ENCODE measurements around the gene OR1E2. TPM values are rescaled to one million over a fixed set of nuclear protein-coding genes. Genes with fewer than 3 reads are reported as not detected.
"Not testable (repeated sequence)": the region's sequence is repeated elsewhere in the genome, so short reads cannot be mapped to it uniquely, and the experiment has no call there.

The OR1E2 gene
- total RNA-seq, result not detected in 2 replicates

- DNase-seq (ENCODE audit: low read depth, low spot score), result no peak
Measured at GRCh38 chr17:3433741-3434140, at the start of gene OR1E2. TSS of gene OR1E2 (minus strand) at chr17:3433841. CDS start at chr17:3433841, 0 bp downstream.

GRCh38 chr17:3482852-3483251 is 49.2 kb upstream of the OR1E2 start:
- no peak for DNase-seq (ENCODE audit: low read depth, low spot score)

- DNase-seq (ENCODE audit: low read depth, low spot score), result no peak
Measured at GRCh38 chr17:3479988-3480387, 46.3 kb upstream of the OR1E2 start.

- DNase-seq (ENCODE audit: low read depth, low spot score), result no peak
Measured at GRCh38 chr17:3475812-3476610, 42.4 kb upstream of the OR1E2 start, which contains the start of gene ASPA. TSS of gene ASPA (plus strand) at chr17:3475997. CDS start at chr17:3476160, 163 bp downstream.

GRCh38 chr17:3475251-3475685 is 41.6 kb upstream of the OR1E2 start:
- DNase-seq (ENCODE audit: low read depth, low spot score), result no peak

GRCh38 chr17:3474212-3474611 is 40.6 kb upstream of the OR1E2 start:
- DNase-seq (ENCODE audit: low read depth, low spot score), result no peak

GRCh38 chr17:3472137-3472536 is 38.5 kb upstream of the OR1E2 start:
- no peak for DNase-seq (ENCODE audit: low read depth, low spot score)

GRCh38 chr17:3471599-3471998 is 38.0 kb upstream of the OR1E2 start, which contains the start of gene SPATA22:
TSS of gene SPATA22 (minus strand) at chr17:3471819. CDS start at chr17:3469325, 2,494 bp downstream.
- no peak for DNase-seq (ENCODE audit: low read depth, low spot score)

GRCh38 chr17:3469529-3469928 is 35.9 kb upstream of the OR1E2 start:
- no peak for DNase-seq (ENCODE audit: low read depth, low spot score)

- not testable (repeated sequence) for DNase-seq (ENCODE audit: low read depth, low spot score)
Measured at GRCh38 chr17:3466355-3466754, 32.7 kb upstream of the OR1E2 start.

GRCh38 chr17:3448059-3448665 is 14.5 kb upstream of the OR1E2 start:
- no peak for DNase-seq (ENCODE audit: low read depth, low spot score)

GRCh38 chr17:3447625-3448024 is 14.0 kb upstream of the OR1E2 start:
- no peak for DNase-seq (ENCODE audit: low read depth, low spot score)

GRCh38 chr17:3440451-3440850 is 6.8 kb upstream of the OR1E2 start:
- DNase-seq (ENCODE audit: low read depth, low spot score), result no peak

GRCh38 chr17:3438368-3438767 is 4.7 kb upstream of the OR1E2 start:
- no peak for DNase-seq (ENCODE audit: low read depth, low spot score)

- DNase-seq (ENCODE audit: low read depth, low spot score), result not testable (repeated sequence)
Measured at GRCh38 chr17:3433215-3433614, 426 bp downstream of the OR1E2 start.

- no peak for DNase-seq (ENCODE audit: low read depth, low spot score)
Measured at GRCh38 chr17:3418222-3418621, 15.4 kb downstream of the OR1E2 start.

- DNase-seq (ENCODE audit: low read depth, low spot score), result no peak
Measured at GRCh38 chr17:3415610-3416009, 18.0 kb downstream of the OR1E2 start.

GRCh38 chr17:3412216-3412615 is 21.4 kb downstream of the OR1E2 start:
- DNase-seq (ENCODE audit: low read depth, low spot score), result not testable (repeated sequence)

- DNase-seq (ENCODE audit: low read depth, low spot score), result no peak
Measured at GRCh38 chr17:3411070-3411469, 22.6 kb downstream of the OR1E2 start, which contains the start of gene OR3A3. TSS of gene OR3A3 (plus strand) at chr17:3411370.

GRCh38 chr17:3403856-3404255 is 29.8 kb downstream of the OR1E2 start:
- DNase-seq (ENCODE audit: low read depth, low spot score), result not testable (repeated sequence)

GRCh38 chr17:3401786-3402185 is 31.9 kb downstream of the OR1E2 start:
- DNase-seq (ENCODE audit: low read depth, low spot score), result no peak

- no peak for DNase-seq (ENCODE audit: low read depth, low spot score)
Measured at GRCh38 chr17:3400055-3400454, 33.6 kb downstream of the OR1E2 start.

- DNase-seq (ENCODE audit: low read depth, low spot score), result no peak
Measured at GRCh38 chr17:3398310-3398709, 35.3 kb downstream of the OR1E2 start, which contains the start of gene OR1E1. TSS of gene OR1E1 (minus strand) at chr17:3398410. CDS start at chr17:3398410, 0 bp downstream.

All from pulmonary artery endothelial cell (primary cell).